ENCODE data around the gene MRPL4.

- TF ChIP-seq CTCF (IDR thresholded peaks at IDR 0.05) (no peak), POLR2A (IDR thresholded peaks at IDR 0.05) (no peak)
Measured at GRCh38 chr19:10278935-10279334, 26.9 kb downstream of the MRPL4 start.
